ENCODE data around the gene CRB1.

Gene CRB1

GRCh38 chr1:197367627-197368026 is 99.6 kb downstream of the CRB1 start:
- POLR2A ChIA-PET, result no interaction called here
- CTCF ChIA-PET, result interaction anchor here (0.6 kb wide), 1 partner anchor 38 kb away, joined by 3 read pairs; no protein-coding TSS in a partner anchor
- DNase-seq (ENCODE audit: extremely low spot score), result no peak
- no peak for TF ChIP-seq FOXM1 (IDR thresholded peaks at IDR 0.05; ENCODE audit: borderline replicate concordance)
- no peak for TF ChIP-seq SP1 (IDR thresholded peaks at IDR 0.05)
- TF ChIP-seq ZNF384 (IDR thresholded peaks at IDR 0.05), result no peak
- TF ChIP-seq HDGF (IDR thresholded peaks at IDR 0.05; ENCODE audit: borderline replicate concordance), result no peak
- no peak for TF ChIP-seq PKNOX1 (IDR thresholded peaks at IDR 0.05)
- TF ChIP-seq NFRKB (IDR thresholded peaks at IDR 0.05), result no peak
- no peak for TF ChIP-seq CTBP1 (IDR thresholded peaks at IDR 0.05; ENCODE audit: borderline replicate concordance)
- no peak for TF ChIP-seq TARDBP (IDR thresholded peaks at IDR 0.05)
- no peak for TF ChIP-seq ARNT (IDR thresholded peaks at IDR 0.05)
- TF ChIP-seq FOXA1 (IDR thresholded peaks at IDR 0.05), result no peak
- TF ChIP-seq L3MBTL2 (conservative IDR thresholded peaks at IDR 0.05), result no peak
- TF ChIP-seq SUZ12 (IDR thresholded peaks at IDR 0.05), result no peak
- TF ChIP-seq LEF1 (IDR thresholded peaks at IDR 0.05; ENCODE audit: borderline replicate concordance), result no peak
- no peak for TF ChIP-seq BHLHE40 (IDR thresholded peaks at IDR 0.05; ENCODE audit: borderline replicate concordance)
- TF ChIP-seq ELF4 (IDR thresholded peaks at IDR 0.05), result no peak

DNA sequence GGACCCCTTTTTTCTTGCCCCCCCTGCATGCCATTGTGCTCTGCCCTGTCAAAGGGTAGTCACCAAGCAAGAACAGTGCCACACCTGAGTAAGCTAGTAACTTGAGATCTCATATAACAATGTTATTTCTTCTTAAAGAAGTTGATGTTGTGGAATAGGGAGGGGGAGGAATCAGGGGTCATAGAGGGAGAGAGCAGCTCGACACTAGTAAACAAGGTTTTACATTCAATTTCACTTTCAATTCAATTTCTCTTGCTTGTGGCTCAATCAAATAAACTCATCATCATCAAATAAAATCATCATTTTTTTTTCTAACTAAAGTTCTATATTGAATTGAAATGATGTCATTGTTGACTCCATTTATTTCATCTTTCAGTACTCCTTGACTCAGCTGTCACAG is 106.4 kb downstream of the CRB1 start:
- ChIA-PET CTCF (no interaction called here), POLR2A (no interaction called here)
- no peak for DNase-seq (ENCODE audit: extremely low spot score)
- TF ChIP-seq LEF1 (IDR thresholded peaks at IDR 0.05; ENCODE audit: borderline replicate concordance) (no peak), ELF4 (IDR thresholded peaks at IDR 0.05) (no peak), FOXK2 (IDR thresholded peaks at IDR 0.05) (no peak), NFRKB (IDR thresholded peaks at IDR 0.05) (no peak), L3MBTL2 (conservative IDR thresholded peaks at IDR 0.05) (no peak), ARNT (IDR thresholded peaks at IDR 0.05) (no peak), FOXA1 (IDR thresholded peaks at IDR 0.05) (no peak), FOXM1 (IDR thresholded peaks at IDR 0.05; ENCODE audit: borderline replicate concordance) (no peak), SP1 (IDR thresholded peaks at IDR 0.05) (no peak), ZNF384 (IDR thresholded peaks at IDR 0.05) (no peak), BHLHE40 (IDR thresholded peaks at IDR 0.05; ENCODE audit: borderline replicate concordance) (no peak), HDGF (IDR thresholded peaks at IDR 0.05; ENCODE audit: borderline replicate concordance) (no peak), SUZ12 (IDR thresholded peaks at IDR 0.05) (no peak), PKNOX1 (IDR thresholded peaks at IDR 0.05) (no peak), CTBP1 (IDR thresholded peaks at IDR 0.05; ENCODE audit: borderline replicate concordance) (no peak)

- POLR2A ChIA-PET, result no interaction called here
- CTCF ChIA-PET, result no interaction called here
- DNase-seq (ENCODE audit: extremely low spot score), result no peak
- TF ChIP-seq LEF1 (IDR thresholded peaks at IDR 0.05; ENCODE audit: borderline replicate concordance) (no peak), HDGF (IDR thresholded peaks at IDR 0.05; ENCODE audit: borderline replicate concordance) (no peak), CTBP1 (IDR thresholded peaks at IDR 0.05; ENCODE audit: borderline replicate concordance) (no peak), FOXM1 (IDR thresholded peaks at IDR 0.05; ENCODE audit: borderline replicate concordance) (no peak), ARNT (IDR thresholded peaks at IDR 0.05) (no peak), SP1 (IDR thresholded peaks at IDR 0.05) (no peak), FOXK2 (IDR thresholded peaks at IDR 0.05) (no peak), FOXA1 (IDR thresholded peaks at IDR 0.05) (no peak), TARDBP (IDR thresholded peaks at IDR 0.05) (no peak), L3MBTL2 (conservative IDR thresholded peaks at IDR 0.05) (no peak), PKNOX1 (IDR thresholded peaks at IDR 0.05) (no peak), BHLHE40 (IDR thresholded peaks at IDR 0.05; ENCODE audit: borderline replicate concordance) (no peak), ZNF384 (IDR thresholded peaks at IDR 0.05) (no peak), ELF4 (IDR thresholded peaks at IDR 0.05) (no peak)
Measured at GRCh38 chr1:197384471-197384870, 116.4 kb downstream of the CRB1 start.

GRCh38 chr1:197388801-197389200 is 120.7 kb downstream of the CRB1 start:
- POLR2A ChIA-PET, result no interaction called here
- CTCF ChIA-PET, result no interaction called here
- DNase-seq (ENCODE audit: extremely low spot score), result no peak
- TF ChIP-seq FOXM1 (IDR thresholded peaks at IDR 0.05; ENCODE audit: borderline replicate concordance) (no peak), L3MBTL2 (conservative IDR thresholded peaks at IDR 0.05) (no peak), SP1 (IDR thresholded peaks at IDR 0.05) (no peak), PKNOX1 (IDR thresholded peaks at IDR 0.05) (no peak), ELF4 (IDR thresholded peaks at IDR 0.05) (no peak), FOXA1 (IDR thresholded peaks at IDR 0.05) (no peak)

- no peak for DNase-seq (ENCODE audit: extremely low spot score)
- ChIA-PET CTCF (no interaction called here), POLR2A (interaction anchor here (0.5 kb wide), 1 partner anchor 212 kb away, joined by 3 read pairs; no protein-coding TSS in a partner anchor)
- TF ChIP-seq FOXK2 (IDR thresholded peaks at IDR 0.05), result no peak
Measured at GRCh38 chr1:197390856-197391255, 122.8 kb downstream of the CRB1 start.
